ENCODE results near the gene EPHA10. TPM values are rescaled to one million over a fixed set of nuclear protein-coding genes. Genes with fewer than 3 reads are reported as not detected.

The EPHA10 gene
- total RNA-seq, 1 experiment from 2014 or later = 1.0 TPM

GRCh38 chr1:37765916-37766664 is 1.2 kb upstream of the EPHA10 start:
- TF ChIP-seq CTCF (IDR thresholded peaks at IDR 0.05; ENCODE audit: unreplicated experiment) = no peak
- POLR2A ChIA-PET = no interaction called here
- BruUV-seq (replicated peaks) = no TSS peak
- peak; percentile 22 for DNase-seq (ENCODE audit: unreplicated experiment)
- H3K4me1 Mint-ChIP-seq (ENCODE audit: insufficient read depth, unreplicated experiment) = no peaks in the 10 kb centered on the region
- intact Hi-C loops (cut with micrococcal nuclease) = no loop called here
- CTCF ChIA-PET = interaction anchor here (0.6 to 1.2 kb wide), 2 partner anchors 11 to 1194 kb away, joined by 3 to 4 read pairs; no protein-coding TSS in a partner anchor
- no peak overlapping the region for H3K4me3 Mint-ChIP-seq (ENCODE audit: unreplicated experiment)
- H3K9me3 Mint-ChIP-seq (ENCODE audit: unreplicated experiment) = no peaks in the 10 kb centered on the region
- no peaks in the 10 kb centered on the region for H3K36me3 Mint-ChIP-seq (ENCODE audit: insufficient read depth, unreplicated experiment)
- no peak overlapping the region for H3K27ac Mint-ChIP-seq (ENCODE audit: low read depth, unreplicated experiment)
- peaks cover 92% of the 10 kb centered on the region for H3K27me3 Mint-ChIP-seq (ENCODE audit: insufficient read depth, unreplicated experiment)

- intact Hi-C loops (cut with micrococcal nuclease) = no loop called here
- H3K27ac Mint-ChIP-seq (ENCODE audit: low read depth, unreplicated experiment) = no peak overlapping the region
- DNase-seq (ENCODE audit: unreplicated experiment) = no peak
- TF ChIP-seq CTCF (IDR thresholded peaks at IDR 0.05; ENCODE audit: unreplicated experiment) = no peak
- no peaks in the 10 kb centered on the region for H3K9me3 Mint-ChIP-seq (ENCODE audit: unreplicated experiment)
- no peak overlapping the region for H3K4me3 Mint-ChIP-seq (ENCODE audit: unreplicated experiment)
- POLR2A ChIA-PET = no interaction called here
- H3K4me1 Mint-ChIP-seq (ENCODE audit: insufficient read depth, unreplicated experiment) = no peaks in the 10 kb centered on the region
- CTCF ChIA-PET = interaction anchor here (1.0 kb wide), 1 partner anchor 1155 kb away, joined by 4 read pairs; no protein-coding TSS in a partner anchor
- peaks cover 75% of the 10 kb centered on the region for H3K27me3 Mint-ChIP-seq (ENCODE audit: insufficient read depth, unreplicated experiment)
- BruUV-seq (replicated peaks) = no TSS peak
- H3K36me3 Mint-ChIP-seq (ENCODE audit: insufficient read depth, unreplicated experiment) = no peaks in the 10 kb centered on the region
Measured at GRCh38 chr1:37764414-37764825, 500 bp downstream of the EPHA10 start.

DNA sequence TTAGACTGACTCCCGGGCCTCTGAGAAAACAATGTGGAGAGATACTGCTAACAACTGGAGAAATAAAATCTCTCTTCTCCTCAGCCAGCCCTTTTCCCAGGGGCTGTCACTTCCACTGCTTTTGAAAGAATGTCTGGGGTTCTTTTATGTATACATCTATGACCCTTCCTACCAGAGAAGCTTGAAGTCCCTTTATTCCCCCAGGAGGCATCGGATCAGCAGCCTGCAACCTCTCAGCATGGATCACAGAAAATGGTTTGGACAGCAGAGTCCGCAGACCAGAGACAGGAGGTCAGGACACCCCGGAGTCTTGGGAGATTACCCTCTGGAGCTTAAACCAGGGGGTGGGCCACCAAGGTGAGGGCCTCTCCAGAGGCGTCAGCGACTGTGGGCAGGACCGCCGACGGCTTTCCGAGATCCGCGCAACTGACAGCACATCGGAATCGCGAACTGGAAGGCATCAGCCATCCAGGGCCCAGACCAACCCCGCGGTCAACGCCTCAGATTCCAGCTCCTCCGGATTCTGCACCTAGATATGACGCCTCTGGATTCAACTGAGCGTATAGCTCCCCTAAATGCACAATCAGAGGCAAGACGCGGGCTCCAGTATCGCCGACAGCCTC is 1.0 kb downstream of the EPHA10 start:
- Mint-ChIP-seq H3K4me1 (ENCODE audit: insufficient read depth, unreplicated experiment) (no peaks in the 10 kb centered on the region), H3K27ac (ENCODE audit: low read depth, unreplicated experiment) (no peak overlapping the region), H3K27me3 (ENCODE audit: insufficient read depth, unreplicated experiment) (peaks cover 70% of the 10 kb centered on the region), H3K9me3 (ENCODE audit: unreplicated experiment) (no peaks in the 10 kb centered on the region), H3K4me3 (ENCODE audit: unreplicated experiment) (no peak overlapping the region), H3K36me3 (ENCODE audit: insufficient read depth, unreplicated experiment) (no peaks in the 10 kb centered on the region)
- DNase-seq (ENCODE audit: unreplicated experiment) = no peak
- TF ChIP-seq CTCF (IDR thresholded peaks at IDR 0.05; ENCODE audit: unreplicated experiment) = no peak
- intact Hi-C loops (cut with micrococcal nuclease) = no loop called here
- BruUV-seq (replicated peaks) = no TSS peak
- POLR2A ChIA-PET = no interaction called here
- CTCF ChIA-PET = no interaction called here

DNA sequence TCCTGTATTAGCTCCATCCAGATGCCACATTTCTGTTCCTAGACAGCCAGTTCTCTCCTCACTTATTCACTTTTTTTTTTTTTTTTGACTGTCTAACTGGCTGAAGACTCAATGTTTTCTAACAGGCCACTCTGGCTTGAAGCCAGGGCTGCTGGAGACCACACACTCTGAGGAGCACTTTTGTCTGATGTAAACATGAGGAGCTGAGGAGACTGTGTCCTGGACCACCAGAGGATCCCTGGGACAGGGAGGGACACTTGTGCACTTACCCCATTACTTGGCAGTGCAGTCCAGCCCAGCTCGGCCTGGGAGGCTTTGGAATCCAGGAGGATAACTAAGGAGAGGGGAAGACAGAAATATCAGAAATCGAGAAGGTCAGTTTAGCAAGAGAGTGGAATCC is 2.4 kb downstream of the EPHA10 start:
- ChIA-PET POLR2A (no interaction called here), CTCF (no interaction called here)
- H3K4me3 Mint-ChIP-seq (ENCODE audit: unreplicated experiment) = no peak overlapping the region
- no peaks in the 10 kb centered on the region for H3K4me1 Mint-ChIP-seq (ENCODE audit: insufficient read depth, unreplicated experiment)
- DNase-seq (ENCODE audit: unreplicated experiment) = no peak
- H3K27ac Mint-ChIP-seq (ENCODE audit: low read depth, unreplicated experiment) = no peak overlapping the region
- TF ChIP-seq CTCF (IDR thresholded peaks at IDR 0.05; ENCODE audit: unreplicated experiment) = no peak
- H3K36me3 Mint-ChIP-seq (ENCODE audit: insufficient read depth, unreplicated experiment) = no peaks in the 10 kb centered on the region
- BruUV-seq (replicated peaks) = no TSS peak
- no peaks in the 10 kb centered on the region for H3K9me3 Mint-ChIP-seq (ENCODE audit: unreplicated experiment)
- intact Hi-C loops (cut with micrococcal nuclease) = no loop called here
- peaks cover 56% of the 10 kb centered on the region for H3K27me3 Mint-ChIP-seq (ENCODE audit: insufficient read depth, unreplicated experiment)
